ENCODE measurements around the gene CEMIP. TPM values are rescaled to one million over a fixed set of nuclear protein-coding genes. Genes with fewer than 3 reads are reported as not detected.

Gene CEMIP
- total RNA-seq, 4 donors from 2014 or later = 3.4 to 9.7 (median 4.9) TPM

DNA sequence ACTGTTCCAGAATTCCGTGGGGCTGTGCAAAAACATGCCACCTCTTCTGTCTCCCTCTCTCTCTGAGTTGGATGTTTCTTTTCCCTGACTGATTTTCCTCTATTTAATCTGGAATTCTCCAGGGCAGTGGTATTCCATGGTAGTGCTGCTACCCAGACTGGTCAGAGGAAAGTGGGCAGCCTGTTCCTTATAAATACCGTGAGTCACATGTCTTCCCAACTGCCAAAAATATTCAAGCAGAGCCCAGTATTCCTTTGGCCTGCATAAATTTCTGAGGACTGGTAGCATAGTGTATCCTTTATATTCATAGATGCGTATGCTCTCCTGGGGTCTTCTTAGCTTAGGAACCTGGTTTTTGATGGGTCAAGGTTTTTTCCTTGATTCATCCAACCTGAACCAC, 40.9 kb downstream of the CEMIP start:
- intact Hi-C loops (cut with DNase I; ENCODE audit: low total_unique reads) = no loop called here
- no peak for TF ChIP-seq POLR2A (IDR thresholded peaks at IDR 0.05)
- TF ChIP-seq, protein P1, sequence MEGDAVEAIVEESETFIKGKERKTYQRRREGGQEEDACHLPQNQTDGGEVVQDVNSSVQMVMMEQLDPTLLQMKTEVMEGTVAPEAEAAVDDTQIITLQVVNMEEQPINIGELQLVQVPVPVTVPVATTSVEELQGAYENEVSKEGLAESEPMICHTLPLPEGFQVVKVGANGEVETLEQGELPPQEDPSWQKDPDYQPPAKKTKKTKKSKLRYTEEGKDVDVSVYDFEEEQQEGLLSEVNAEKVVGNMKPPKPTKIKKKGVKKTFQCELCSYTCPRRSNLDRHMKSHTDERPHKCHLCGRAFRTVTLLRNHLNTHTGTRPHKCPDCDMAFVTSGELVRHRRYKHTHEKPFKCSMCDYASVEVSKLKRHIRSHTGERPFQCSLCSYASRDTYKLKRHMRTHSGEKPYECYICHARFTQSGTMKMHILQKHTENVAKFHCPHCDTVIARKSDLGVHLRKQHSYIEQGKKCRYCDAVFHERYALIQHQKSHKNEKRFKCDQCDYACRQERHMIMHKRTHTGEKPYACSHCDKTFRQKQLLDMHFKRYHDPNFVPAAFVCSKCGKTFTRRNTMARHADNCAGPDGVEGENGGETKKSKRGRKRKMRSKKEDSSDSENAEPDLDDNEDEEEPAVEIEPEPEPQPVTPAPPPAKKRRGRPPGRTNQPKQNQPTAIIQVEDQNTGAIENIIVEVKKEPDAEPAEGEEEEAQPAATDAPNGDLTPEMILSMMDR (IDR thresholded peaks at IDR 0.05) = no peak
- no peak for DNase-seq (ENCODE audit: low spot score in 2 of 2)
- H3K4me3 ChIP-seq (ENCODE audit: low read depth, poor library complexity, severe bottlenecking) = no peak overlapping the region
- WGBS, 2 donors = 62 to 77% methylated on average over 3 of the region's 3 CpGs

GRCh38 chr15:80822256-80822655, 43.1 kb downstream of the CEMIP start:
- no peak for TF ChIP-seq POLR2A (IDR thresholded peaks at IDR 0.05)
- TF ChIP-seq, protein P1 (IDR thresholded peaks at IDR 0.05) = no peak
- intact Hi-C loops (cut with DNase I; ENCODE audit: low total_unique reads) = no loop called here
- H3K4me3 ChIP-seq (ENCODE audit: low read depth, poor library complexity, severe bottlenecking) = no peak overlapping the region
- DNase-seq (ENCODE audit: low spot score in 2 of 2) = no peak
- WGBS, 2 donors = 79 to 94% methylated on average over 3 of the region's 3 CpGs

GRCh38 chr15:80822676-80823075, 43.5 kb downstream of the CEMIP start:
- no peak for TF ChIP-seq POLR2A (IDR thresholded peaks at IDR 0.05)
- TF ChIP-seq, protein P1 (IDR thresholded peaks at IDR 0.05) = no peak
- 81 to 82% methylated on average over 6 of the region's 6 CpGs for WGBS, 2 donors
- DNase-seq (ENCODE audit: low spot score in 2 of 2) = no peak
- no peak overlapping the region for H3K4me3 ChIP-seq (ENCODE audit: low read depth, poor library complexity, severe bottlenecking)
- intact Hi-C loops (cut with DNase I; ENCODE audit: low total_unique reads) = no loop called here

- no peak for DNase-seq (ENCODE audit: low spot score in 2 of 2)
- no peak overlapping the region for H3K4me3 ChIP-seq (ENCODE audit: low read depth, poor library complexity, severe bottlenecking)
- WGBS, 2 donors = 76 to 81% methylated on average over 6 of the region's 6 CpGs
- intact Hi-C loops (cut with DNase I; ENCODE audit: low total_unique reads) = no loop called here
- TF ChIP-seq, protein P1 (IDR thresholded peaks at IDR 0.05) = no peak
- TF ChIP-seq POLR2A (IDR thresholded peaks at IDR 0.05) = no peak
Observed at GRCh38 chr15:80823120-80823519, 44.0 kb downstream of the CEMIP start.

DNA sequence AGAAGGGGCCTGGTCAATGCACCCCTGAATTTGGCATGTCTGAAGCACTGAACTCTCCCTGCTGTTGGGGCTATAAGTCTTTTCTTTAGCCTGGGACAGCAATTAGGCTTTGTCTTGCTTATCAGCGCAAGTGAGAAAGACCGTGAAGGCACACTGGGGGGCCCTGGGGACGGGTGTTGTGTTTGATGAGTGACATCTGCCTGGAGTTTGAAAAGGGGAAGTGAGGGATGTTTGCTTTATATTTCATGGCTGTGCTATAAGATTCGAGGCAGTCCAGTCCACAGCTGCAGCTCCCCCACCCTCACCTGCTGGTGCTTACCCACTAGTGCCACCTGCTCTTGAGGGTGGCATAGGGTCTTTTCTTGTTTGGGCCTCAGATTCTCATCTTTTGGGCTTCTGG, 44.8 kb downstream of the CEMIP start:
- TF ChIP-seq POLR2A (IDR thresholded peaks at IDR 0.05) = no peak
- TF ChIP-seq, protein P1 (IDR thresholded peaks at IDR 0.05) = no peak
- intact Hi-C loops (cut with DNase I; ENCODE audit: low total_unique reads) = no loop called here
- no peak for DNase-seq (ENCODE audit: low spot score in 2 of 2)
- no peak overlapping the region for H3K4me3 ChIP-seq (ENCODE audit: low read depth, poor library complexity, severe bottlenecking)
- 84 to 85% methylated on average over 4 of the region's 4 CpGs for WGBS, 2 donors

DNA sequence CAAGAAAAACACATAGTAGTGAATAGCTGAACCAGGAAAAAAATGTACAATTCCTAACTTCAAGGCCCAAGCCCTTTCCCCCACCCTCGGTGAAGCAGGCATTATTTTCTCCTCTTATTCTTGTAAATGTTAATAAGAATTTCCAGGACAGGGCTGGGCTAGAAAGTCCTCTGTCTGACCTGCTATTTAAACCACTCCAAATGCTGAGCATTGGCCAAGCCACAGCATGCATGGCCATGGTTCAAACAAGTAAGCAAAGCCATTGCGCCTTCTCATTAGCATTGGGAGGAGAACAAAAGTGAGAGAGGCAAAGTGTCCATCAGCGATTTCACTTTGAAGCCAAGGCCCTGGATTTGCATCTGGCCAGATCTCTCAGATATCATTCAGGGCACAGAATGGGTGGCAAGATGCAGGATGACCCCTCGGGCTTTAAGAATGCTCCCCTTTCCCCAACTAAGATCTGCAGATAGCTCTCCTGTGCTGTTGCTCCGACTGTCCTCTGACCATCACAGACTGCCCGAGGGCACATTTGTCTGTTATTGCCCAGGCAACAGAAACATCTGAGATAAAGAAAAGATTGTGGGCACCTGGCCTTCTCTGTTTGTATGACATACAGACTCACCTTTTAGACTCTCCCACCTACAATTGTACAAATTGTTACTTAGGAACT, 46.3 kb downstream of the CEMIP start:
- WGBS, 2 donors = 59 to 63% methylated on average over 6 of the region's 6 CpGs
- intact Hi-C loops (cut with DNase I; ENCODE audit: low total_unique reads) = no loop called here
- H3K4me3 ChIP-seq (ENCODE audit: low read depth, poor library complexity, severe bottlenecking) = no peak overlapping the region
- TF ChIP-seq, protein P1 (IDR thresholded peaks at IDR 0.05) = no peak
- no peak for TF ChIP-seq POLR2A (IDR thresholded peaks at IDR 0.05)
- no peak for DNase-seq (ENCODE audit: low spot score in 2 of 2)

All from lower leg skin (tissue), 4 donors.